Caco-2 (cell line): Measurements from ENCODE around the gene CHERP. TPM values are rescaled to one million over a fixed set of nuclear protein-coding genes. Genes with fewer than 3 reads are reported as not detected.
A peak's percentile ranks its signal among the peaks of the same experiment; 100 is the strongest.
"Not testable (repeated sequence)": the region's sequence is repeated elsewhere in the genome, so short reads cannot be mapped to it uniquely, and the experiment has no call there.

Experiments used
- BruUV-seq: library from RNA; stranded (reverse); fragments of 400-500 nt; replicated peaks from 2 replicates; lab custom pipeline; 2021; lab: Mats Ljungman, UMichigan
- CTCF ChIA-PET: fragments of 300-600 bp; sonication (Branson Sonifier 250); formaldehyde crosslinking; loops from one replicate; lab custom pipeline; 2022; ENCODE audit warnings: antibody characterized with exemption; lab: Charles Lee
- POLR2A ChIA-PET: fragments of 300-600 bp; sonication (Branson Sonifier 250); formaldehyde crosslinking; loops from one replicate; lab custom pipeline; 2022; ENCODE audit warnings: antibody characterized with exemption; lab: Charles Lee
- DNase-seq, 2 experiments: peaks; one replicate each; pipeline versions ENCODE4 v3.0.0 to v3.0.0-alpha.2; 2020 to 2022
- H3K27me3 ChIP-seq: replicated peaks from 2 replicates; pipeline ENCODE4 v1.6.0; 2011; ENCODE audit warnings: low read length; ENCODE audit not compliant: control insufficient read depth, insufficient read depth
- H3K36me3 ChIP-seq: 2 replicates; pipeline ENCODE4 v1.5.1; 2011; ENCODE audit warnings: low read length; ENCODE audit not compliant: control insufficient read depth, insufficient read depth
- H3K4me1 ChIP-seq: fragments of 250-450 bp; sonication (Bioruptor Pico); 2 replicates; pipeline ENCODE4 v1.5.1; 2020; ENCODE audit warnings: mild to moderate bottlenecking
- H3K4me3 ChIP-seq: 2 replicates; pipeline ENCODE4 v1.5.1; 2011; ENCODE audit warnings: low read depth, mild to moderate bottlenecking, control low read depth, low read length
- H3K9me3 ChIP-seq: fragments of 250-450 bp; sonication (Bioruptor Pico); 2 replicates; pipeline ENCODE4 v1.5.1; 2020; ENCODE audit warnings: mild to moderate bottlenecking, moderate library complexity
- H3K27ac Mint-ChIP-seq: one replicate; pipeline ENCODE4 v1.8.0; 2022; ENCODE audit warnings: mixed read lengths; ENCODE audit not compliant: unreplicated experiment
- H3K27me3 Mint-ChIP-seq: one replicate; pipeline ENCODE4 v1.8.0; 2022; ENCODE audit warnings: mixed read lengths; ENCODE audit not compliant: insufficient read depth, unreplicated experiment
- H3K36me3 Mint-ChIP-seq: one replicate; pipeline ENCODE4 v1.8.0; 2022; ENCODE audit warnings: mild to moderate bottlenecking, mixed read lengths; ENCODE audit not compliant: insufficient read depth, unreplicated experiment
- H3K4me1 Mint-ChIP-seq: one replicate; pipeline ENCODE4 v1.8.0; 2022; ENCODE audit warnings: low read depth, mixed read lengths; ENCODE audit not compliant: unreplicated experiment
- H3K4me3 Mint-ChIP-seq: one replicate; pipeline ENCODE4 v1.8.0; 2022; ENCODE audit warnings: mild to moderate bottlenecking, moderate library complexity, mixed read lengths; ENCODE audit not compliant: unreplicated experiment
- H3K9me3 Mint-ChIP-seq: one replicate; pipeline ENCODE4 v1.8.0; 2022; ENCODE audit warnings: mixed read lengths; ENCODE audit not compliant: unreplicated experiment
- intact Hi-C: fragments of 100-400 bp; cut with micrococcal nuclease; formaldehyde crosslinking; loops from one replicate; pipeline ENCODE4 v1.10.0; 2022; ENCODE audit not compliant: unreplicated experiment
- total RNA-seq: library from RNA; stranded (reverse); gene quantifications from 2 replicates; pipeline ENCODE4 v1.2.3, GENCODE V29; 2022
- TF ChIP-seq, protein P1 (sequence below), 2 experiments: fragments of 200-600 bp in 1 of 2; IDR thresholded peaks; 1 replicate in 1 of 2; 2 replicates in 1 of 2; pipeline versions ENCODE4 v1.5.1 to v1.8.0; 2011 to 2022; ENCODE audit warnings: antibody characterized with exemption in 1 of 2, control low read depth in 1 of 2, inconsistent platforms in 1 of 2, low read depth in 1 of 2, low read length in 1 of 2, mild to moderate bottlenecking in 1 of 2, moderate library complexity in 1 of 2; ENCODE audit not compliant: insufficient read depth in 1 of 2, severe bottlenecking in 1 of 2, unreplicated experiment in 1 of 2

Gene CHERP
- total RNA-seq, 1 experiment from 2014 or later = 66.1 TPM

DNA sequence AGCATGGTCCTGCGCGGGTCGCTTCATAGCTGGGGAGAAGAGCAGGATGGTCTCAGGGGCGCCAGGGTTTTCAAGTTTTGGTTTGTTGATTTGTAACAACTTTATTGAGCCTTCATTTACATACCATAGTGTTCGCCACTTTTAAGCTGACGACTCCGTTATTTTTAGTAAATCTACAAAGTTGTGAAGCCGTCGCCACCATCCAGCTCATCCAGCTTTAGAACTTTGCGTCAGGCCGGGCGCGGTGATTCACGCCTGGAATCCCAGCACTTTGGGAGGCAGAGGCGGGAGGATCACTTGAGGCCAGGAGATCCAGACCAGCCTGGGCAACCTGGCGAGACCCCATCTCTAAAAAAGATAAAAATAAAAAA lies 45.6 kb downstream of the CHERP start:
- H3K27me3 ChIP-seq = no peaks in the 10 kb centered on the region
- H3K9me3 ChIP-seq = no peaks in the 10 kb centered on the region
- Mint-ChIP-seq H3K36me3 (no peaks in the 10 kb centered on the region), H3K4me3 (peak overlapping the region; percentile 91), H3K27me3 (no peaks in the 10 kb centered on the region), H3K27ac (peak overlapping the region; percentile 82), H3K9me3 (no peaks in the 10 kb centered on the region), H3K4me1 (no peaks in the 10 kb centered on the region)
- peak overlapping the region; percentile 61 for H3K4me3 ChIP-seq
- TF ChIP-seq, protein P1, sequence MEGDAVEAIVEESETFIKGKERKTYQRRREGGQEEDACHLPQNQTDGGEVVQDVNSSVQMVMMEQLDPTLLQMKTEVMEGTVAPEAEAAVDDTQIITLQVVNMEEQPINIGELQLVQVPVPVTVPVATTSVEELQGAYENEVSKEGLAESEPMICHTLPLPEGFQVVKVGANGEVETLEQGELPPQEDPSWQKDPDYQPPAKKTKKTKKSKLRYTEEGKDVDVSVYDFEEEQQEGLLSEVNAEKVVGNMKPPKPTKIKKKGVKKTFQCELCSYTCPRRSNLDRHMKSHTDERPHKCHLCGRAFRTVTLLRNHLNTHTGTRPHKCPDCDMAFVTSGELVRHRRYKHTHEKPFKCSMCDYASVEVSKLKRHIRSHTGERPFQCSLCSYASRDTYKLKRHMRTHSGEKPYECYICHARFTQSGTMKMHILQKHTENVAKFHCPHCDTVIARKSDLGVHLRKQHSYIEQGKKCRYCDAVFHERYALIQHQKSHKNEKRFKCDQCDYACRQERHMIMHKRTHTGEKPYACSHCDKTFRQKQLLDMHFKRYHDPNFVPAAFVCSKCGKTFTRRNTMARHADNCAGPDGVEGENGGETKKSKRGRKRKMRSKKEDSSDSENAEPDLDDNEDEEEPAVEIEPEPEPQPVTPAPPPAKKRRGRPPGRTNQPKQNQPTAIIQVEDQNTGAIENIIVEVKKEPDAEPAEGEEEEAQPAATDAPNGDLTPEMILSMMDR (IDR thresholded peaks at IDR 0.05; ENCODE audit: insufficient read depth in 1 of 2, low read depth in 1 of 2, low read length in 1 of 2, severe bottlenecking in 1 of 2, unreplicated experiment in 1 of 2) = no peak
- intact Hi-C loops = loop anchor here (2.0 to 10.0 kb wide), 2 partner anchors 24 to 52 kb away; no protein-coding TSS in a partner anchor
- H3K4me1 ChIP-seq = peaks cover 20% of the 10 kb centered on the region
- no TSS peak for BruUV-seq
- ChIA-PET POLR2A (interaction anchor here (0.6 to 1.3 kb wide), 2 partner anchors 76 to 132 kb away, joined by 3 read pairs; partner anchors contain the start of genes MED26 and SLC35E1), CTCF (interaction anchor here (1.2 kb wide), 1 partner anchor 39 kb away, joined by 4 read pairs; no protein-coding TSS in a partner anchor)
- no peaks in the 10 kb centered on the region for H3K36me3 ChIP-seq
- DNase-seq = no peak

- POLR2A ChIA-PET = interaction anchor here (0.5 to 1.3 kb wide), 4 partner anchors 25 to 1043 kb away, joined by 3 read pairs; partner anchors contain the start of genes MED26 and SLC35E1
- H3K36me3 Mint-ChIP-seq = no peaks in the 10 kb centered on the region
- DNase-seq = peak; percentile 98
- H3K4me3 Mint-ChIP-seq = peak within 1 kb of the TSS; percentile 91
- no peaks in the 10 kb centered on the region for H3K9me3 Mint-ChIP-seq
- BruUV-seq = no TSS peak
- H3K27me3 ChIP-seq = no peaks in the 10 kb centered on the region
- CTCF ChIA-PET = interaction anchor here (0.8 to 1.2 kb wide), 2 partner anchors 19 to 39 kb away, joined by 4 to 5 read pairs; no protein-coding TSS in a partner anchor
- H3K4me3 ChIP-seq = peak within 1 kb of the TSS; percentile 67
- no peaks in the 10 kb centered on the region for H3K27me3 Mint-ChIP-seq
- intact Hi-C loops = loop anchor here (2.0 to 10.0 kb wide), 2 partner anchors 23 to 51 kb away; no protein-coding TSS in a partner anchor
- H3K27ac Mint-ChIP-seq = peak within 1 kb of the TSS; percentile 82
- H3K9me3 ChIP-seq = no peaks in the 10 kb centered on the region
- no peaks in the 10 kb centered on the region for H3K4me1 Mint-ChIP-seq
- H3K36me3 ChIP-seq = no peaks in the 10 kb centered on the region
- TF ChIP-seq, protein P1 (IDR thresholded peaks at IDR 0.05; ENCODE audit: insufficient read depth in 1 of 2, low read depth in 1 of 2, low read length in 1 of 2, severe bottlenecking in 1 of 2, unreplicated experiment in 1 of 2) = no peak
- H3K4me1 ChIP-seq = peaks cover 20% of the 10 kb centered on the region
Measured at GRCh38 chr19:16495982-16496612, 46.1 kb downstream of the CHERP start, which contains the start of the genes C19orf44 and CALR3. C19orf44 (plus strand) TSS chr19:16496394; CDS start chr19:16500793, 4,399 bp downstream. CALR3 (minus strand) TSS chr19:16496167; CDS start chr19:16496129, 38 bp downstream.

DNA sequence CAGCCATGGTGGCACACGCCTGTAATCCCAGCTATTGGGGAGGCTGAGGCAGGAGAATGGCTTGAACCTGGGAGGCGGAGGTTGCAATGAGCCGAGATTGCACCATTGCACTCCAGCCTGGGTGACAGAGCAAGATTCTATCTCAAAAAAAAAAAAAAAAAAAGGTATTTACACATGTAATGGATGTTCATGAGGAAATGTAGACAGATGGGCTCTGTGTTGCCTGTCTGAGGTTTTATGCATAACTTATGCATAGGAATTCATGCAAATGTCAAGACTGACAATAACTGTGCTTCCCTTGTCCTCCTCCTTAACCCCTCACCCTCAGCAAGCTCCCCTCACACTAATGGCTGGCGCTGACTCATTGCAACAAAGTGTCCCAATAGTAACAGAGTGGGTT lies 55.8 kb downstream of the CHERP start:
- H3K9me3 ChIP-seq, H3K27me3 ChIP-seq, H3K36me3 ChIP-seq, H3K4me3 ChIP-seq, H3K36me3 Mint-ChIP-seq, intact Hi-C loops, H3K27me3 Mint-ChIP-seq, BruUV-seq, DNase-seq, POLR2A ChIA-PET, H3K4me1 Mint-ChIP-seq, H3K9me3 Mint-ChIP-seq, H3K4me1 ChIP-seq, H3K27ac Mint-ChIP-seq, H3K4me3 Mint-ChIP-seq: not testable (repeated sequence)
- CTCF ChIA-PET = interaction anchor here (0.7 to 1.0 kb wide), 2 partner anchors 25 to 29 kb away, joined by 6 to 8 read pairs; no protein-coding TSS in a partner anchor
